GM18907 (cell line): ENCODE measurements around the gene TRANK1.

Experiments
- ATAC-seq: cut with Tn5 transposase; IDR thresholded peaks from one replicate; pipeline ENCODE4 v1.9.1; 2021; ENCODE audit warnings: mild to moderate bottlenecking, moderate library complexity; ENCODE audit not compliant: unreplicated experiment

The TRANK1 gene

GRCh38 chr3:36859494-36859893, 85.4 kb downstream of the TRANK1 start:
- no peak for ATAC-seq

GRCh38 chr3:36852071-36852470, 92.8 kb downstream of the TRANK1 start:
- no peak for ATAC-seq

GRCh38 chr3:36850743-36851142, 94.1 kb downstream of the TRANK1 start:
- no peak for ATAC-seq

- no peak for ATAC-seq
These were observed 98.4 kb downstream of the TRANK1 start for GRCh38 chr3:36846406-36846805.

GRCh38 chr3:36843065-36844051, 101.5 kb downstream of the TRANK1 start:
- peak; percentile 93 for ATAC-seq

- ATAC-seq = no peak
These were observed 102.6 kb downstream of the TRANK1 start for GRCh38 chr3:36842275-36842674.

GRCh38 chr3:36840453-36840921, 104.4 kb downstream of the TRANK1 start:
- no peak for ATAC-seq

GRCh38 chr3:36837089-36837488, 107.8 kb downstream of the TRANK1 start:
- ATAC-seq = no peak

- ATAC-seq = no peak
These were observed 111.6 kb downstream of the TRANK1 start for GRCh38 chr3:36833160-36833814.

GRCh38 chr3:36832406-36832805, 112.4 kb downstream of the TRANK1 start:
- no peak for ATAC-seq

GRCh38 chr3:36827133-36827532, 117.7 kb downstream of the TRANK1 start:
- no peak for ATAC-seq

GRCh38 chr3:36826240-36826639, 118.6 kb downstream of the TRANK1 start:
- no peak for ATAC-seq

- ATAC-seq = no peak
These were observed 120.4 kb downstream of the TRANK1 start for GRCh38 chr3:36824443-36824842.

GRCh38 chr3:36823806-36824205, 121.0 kb downstream of the TRANK1 start:
- no peak for ATAC-seq

- ATAC-seq = no peak
These were observed 124.8 kb downstream of the TRANK1 start for GRCh38 chr3:36820083-36820482.

- ATAC-seq = no peak
These were observed 126.9 kb downstream of the TRANK1 start for GRCh38 chr3:36817806-36818533.

- ATAC-seq = no peak
These were observed 129.5 kb downstream of the TRANK1 start for GRCh38 chr3:36815375-36815774.

- no peak for ATAC-seq
These were observed 130.1 kb downstream of the TRANK1 start for GRCh38 chr3:36814776-36815175.

GRCh38 chr3:36814066-36814717, 130.7 kb downstream of the TRANK1 start:
- ATAC-seq = no peak

- no peak for ATAC-seq
These were observed 131.5 kb downstream of the TRANK1 start for GRCh38 chr3:36813305-36813704.

- ATAC-seq = no peak
These were observed 132.6 kb downstream of the TRANK1 start for GRCh38 chr3:36812240-36812639.
